OCI-LY3 (cell line): ENCODE results near the gene TMEM232.

Experiments used
- H2AFZ ChIP-seq: fragments of 200-600, 300-600 bp; shearing (Covaris generic); 2 replicates; pipeline ENCODE4 v1.6.0; 2014; ENCODE audit warnings: antibody characterized with exemption, low read depth, low read length
- H3K27ac ChIP-seq: fragments of 200-600, 300-600 bp; sonication (generic); 2 replicates; pipeline ENCODE4 v1.5.1; 2014; ENCODE audit warnings: mild to moderate bottlenecking, low read length, moderate library complexity, mixed read lengths
- H3K27me3 ChIP-seq: fragments of 200-600, 300-600 bp; sonication (generic); 2 replicates; pipeline ENCODE4 v1.6.1; 2014; ENCODE audit warnings: low read depth, low read length, mixed read lengths
- H3K36me3 ChIP-seq: fragments of 200-600, 300-600 bp; sonication (generic); replicated peaks from 2 replicates; pipeline ENCODE3; 2014; ENCODE audit warnings: low read depth, low read length, mixed read lengths
- H3K4me1 ChIP-seq: fragments of 300-600, 200-600 bp; sonication (generic); 2 replicates; pipeline ENCODE4 v1.6.1; 2014; ENCODE audit warnings: low read length, mixed read lengths
- H3K4me2 ChIP-seq: fragments of 200-600, 300-600 bp; sonication (generic); 2 replicates; pipeline ENCODE4 v1.6.1; 2014; ENCODE audit warnings: low read length, mixed read lengths
- H3K4me3 ChIP-seq: fragments of 300-600, 200-600 bp; sonication (generic); 2 replicates; pipeline ENCODE4 v1.5.1; 2014; ENCODE audit warnings: antibody characterized with exemption, mild to moderate bottlenecking, low read length, moderate library complexity
- H3K79me2 ChIP-seq: fragments of 300-600, 200-600 bp; shearing (Covaris generic); 2 replicates; pipeline ENCODE4 v1.6.1; 2014; ENCODE audit warnings: mild to moderate bottlenecking, low read length, mixed read lengths
- H3K9ac ChIP-seq: fragments of 300-600, 200-600 bp; shearing (Covaris generic); 2 replicates; pipeline ENCODE4 v1.6.0; 2014; ENCODE audit warnings: mild to moderate bottlenecking, low read length, moderate library complexity
- H3K9me3 ChIP-seq: fragments of 200-600, 300-600 bp; shearing (Covaris generic); 2 replicates; pipeline ENCODE4 v1.6.1; 2014; ENCODE audit warnings: low read length, mixed read lengths; ENCODE audit not compliant: insufficient read depth
- H4K20me1 ChIP-seq: fragments of 200-600, 300-600 bp; sonication (generic); 2 replicates; pipeline ENCODE4 v1.6.1; 2016; ENCODE audit warnings: low read length, mixed read lengths; ENCODE audit not compliant: insufficient read depth
- CTCF ChIP-seq: fragments of 200-600, 300-600 bp; sonication (generic); IDR thresholded peaks from 2 replicates; pipeline ENCODE4 v1.5.1; 2014; ENCODE audit warnings: antibody characterized with exemption, low read length, low read depth
- EZH2phosphoT487 ChIP-seq: fragments of 200-600 bp; shearing (Covaris generic); IDR thresholded peaks from 2 replicates; pipeline ENCODE4 v1.6.1; 2018; ENCODE audit warnings: antibody characterized with exemption, mixed run types, low read depth

The TMEM232 gene

DNA sequence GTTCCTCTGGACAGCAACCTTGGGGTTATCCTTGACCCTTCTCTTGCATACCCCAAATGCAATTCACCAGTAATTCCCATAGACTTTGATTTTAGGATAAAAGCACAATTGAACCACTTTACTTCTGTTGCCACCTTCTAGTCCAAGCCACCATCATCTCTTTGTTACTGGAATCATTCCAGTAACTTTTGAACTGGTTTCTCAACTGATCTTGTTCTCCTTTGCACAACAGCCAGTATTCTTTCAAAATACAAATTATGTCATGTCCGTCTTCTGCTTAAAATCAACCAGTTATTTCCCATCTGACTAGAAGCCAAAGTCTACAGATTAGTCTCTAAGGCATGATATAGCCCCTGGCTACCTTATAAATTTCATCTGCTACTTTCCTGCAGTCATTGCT, 33.7 kb upstream of the TMEM232 start:
- H3K9ac ChIP-seq: no peak overlapping the region
- no peaks in the 10 kb centered on the region; the same call in 1 of the 2 replicates for H3K79me2 ChIP-seq
- no peak overlapping the region for H3K4me2 ChIP-seq
- H3K27me3 ChIP-seq: no peaks in the 10 kb centered on the region
- no peak for TF ChIP-seq CTCF
- no peak for TF ChIP-seq EZH2phosphoT487
- peaks cover 8% of the 10 kb centered on the region; the same call in 1 of the 2 replicates for H3K4me1 ChIP-seq
- no peak overlapping the region for H3K4me3 ChIP-seq
- H3K27ac ChIP-seq: no peak overlapping the region
- H3K9me3 ChIP-seq: no peaks in the 10 kb centered on the region
- H2AFZ ChIP-seq: no peak overlapping the region
- no peaks in the 10 kb centered on the region for H4K20me1 ChIP-seq
- H3K36me3 ChIP-seq: peaks cover 16% of the 10 kb centered on the region

- peaks cover 5% of the 10 kb centered on the region; the same call in 1 of the 2 replicates for H3K79me2 ChIP-seq
- H2AFZ ChIP-seq: no peak overlapping the region
- H4K20me1 ChIP-seq: no peaks in the 10 kb centered on the region
- H3K4me1 ChIP-seq: peaks cover 33% of the 10 kb centered on the region
- H3K27ac ChIP-seq: no peak overlapping the region
- TF ChIP-seq EZH2phosphoT487 (no peak), CTCF (peak; percentile 65)
- no peak overlapping the region for H3K9ac ChIP-seq
- H3K9me3 ChIP-seq: no peaks in the 10 kb centered on the region
- no peaks in the 10 kb centered on the region for H3K27me3 ChIP-seq
- peaks cover 7% of the 10 kb centered on the region for H3K36me3 ChIP-seq
- no peak overlapping the region for H3K4me3 ChIP-seq
- H3K4me2 ChIP-seq: no peak overlapping the region
Measured at GRCh38 chr5:110757118-110757729, 30.8 kb upstream of the TMEM232 start.

- Histone ChIP-seq H3K27me3 (no peaks in the 10 kb centered on the region), H2AFZ (no peak overlapping the region), H3K79me2 (peaks cover 5% of the 10 kb centered on the region; the same call in 1 of the 2 replicates), H3K4me3 (no peak overlapping the region), H4K20me1 (no peaks in the 10 kb centered on the region), H3K36me3 (peaks cover 3% of the 10 kb centered on the region), H3K4me2 (no peak overlapping the region), H3K9me3 (no peaks in the 10 kb centered on the region), H3K9ac (no peak overlapping the region), H3K4me1 (peaks cover 50% of the 10 kb centered on the region), H3K27ac (no peak overlapping the region)
- TF ChIP-seq EZH2phosphoT487: no peak
- no peak for TF ChIP-seq CTCF
Measured at GRCh38 chr5:110754181-110754580, 27.7 kb upstream of the TMEM232 start.

- Histone ChIP-seq H3K4me2 (peak overlapping the region; percentile 69), H3K4me3 (peak overlapping the region; percentile 51; the same call in 1 of the 2 replicates), H3K9ac (no peak overlapping the region), H3K27ac (peak overlapping the region; percentile 85), H3K27me3 (no peaks in the 10 kb centered on the region), H3K36me3 (peaks cover 7% of the 10 kb centered on the region), H3K9me3 (no peaks in the 10 kb centered on the region), H3K79me2 (peaks cover 5% of the 10 kb centered on the region; the same call in 1 of the 2 replicates), H3K4me1 (peaks cover 50% of the 10 kb centered on the region), H4K20me1 (no peaks in the 10 kb centered on the region), H2AFZ (no peak overlapping the region)
- TF ChIP-seq EZH2phosphoT487 (no peak), CTCF (no peak)
Measured at GRCh38 chr5:110753600-110753999, 27.1 kb upstream of the TMEM232 start.
